Stomach smooth muscle (tissue), 2 donors: ENCODE results near the gene EFCAB6.

Source experiments
- H3K27ac ChIP-seq: one replicate; pipeline ENCODE4 v1.7.0; 2013; ENCODE audit warnings: mild to moderate bottlenecking, low read length, inconsistent platforms
- H3K27me3 ChIP-seq, 2 donors: one replicate each; pipeline ENCODE4 v1.7.0; 2013; ENCODE audit warnings: low read length in 2 of 2; ENCODE audit not compliant: insufficient read depth in 2 of 2, control insufficient read depth in 1 of 2
- H3K36me3 ChIP-seq, 2 donors: one replicate each; pipeline ENCODE4 v1.7.0; 2013; ENCODE audit warnings: low read length in 2 of 2; ENCODE audit not compliant: control insufficient read depth in 2 of 2, insufficient read depth in 2 of 2
- H3K4me1 ChIP-seq: one replicate; pipeline ENCODE4 v1.7.0; 2013; ENCODE audit warnings: low read length; ENCODE audit not compliant: control insufficient read depth, insufficient read depth
- H3K4me3 ChIP-seq, 2 donors: one replicate each; pipeline ENCODE4 v1.7.0; 2013; ENCODE audit warnings: low read length in 2 of 2
- H3K9ac ChIP-seq, 2 donors: one replicate each; pipeline ENCODE4 v1.7.0; 2013; ENCODE audit warnings: low read length in 2 of 2, mild to moderate bottlenecking in 1 of 2
- H3K9me3 ChIP-seq, 2 donors: one replicate each; pipeline ENCODE4 v1.7.0; 2013; ENCODE audit warnings: low read length in 2 of 2; ENCODE audit not compliant: control insufficient read depth in 2 of 2
- donor health status: healthy.
- donor health status: Pancreatic carcinoma.

EFCAB6 gene

DNA sequence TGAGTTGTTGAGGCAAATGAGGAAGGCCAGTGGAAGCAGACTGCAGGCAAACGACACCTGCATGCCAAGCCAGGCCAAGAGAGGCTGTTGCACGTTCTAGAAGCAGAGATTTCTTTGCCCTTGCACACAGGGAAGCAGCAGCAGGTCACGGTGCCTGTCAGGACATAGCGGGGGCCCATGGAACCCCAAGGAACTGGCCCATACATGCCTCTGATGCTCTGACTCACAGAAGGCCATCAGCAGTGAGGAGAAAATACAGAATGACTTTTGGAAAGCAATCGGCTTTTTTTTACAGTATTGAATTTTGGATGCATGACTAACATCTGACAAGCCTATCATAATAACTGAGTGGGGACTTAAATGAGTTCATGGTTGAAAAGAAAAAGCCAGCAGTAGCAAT, 276.4 kb downstream of the EFCAB6 start:
- Histone ChIP-seq H3K36me3 (no peaks in the 10 kb centered on the region), H3K9ac (no peak overlapping the region), H3K9me3 (peaks cover 0 to 6% of the 10 kb centered on the region in 2 donors), H3K4me1 (no peaks in the 10 kb centered on the region), H3K27ac (no peak overlapping the region), H3K27me3 (no peaks in the 10 kb centered on the region), H3K4me3 (no peak overlapping the region)

DNA sequence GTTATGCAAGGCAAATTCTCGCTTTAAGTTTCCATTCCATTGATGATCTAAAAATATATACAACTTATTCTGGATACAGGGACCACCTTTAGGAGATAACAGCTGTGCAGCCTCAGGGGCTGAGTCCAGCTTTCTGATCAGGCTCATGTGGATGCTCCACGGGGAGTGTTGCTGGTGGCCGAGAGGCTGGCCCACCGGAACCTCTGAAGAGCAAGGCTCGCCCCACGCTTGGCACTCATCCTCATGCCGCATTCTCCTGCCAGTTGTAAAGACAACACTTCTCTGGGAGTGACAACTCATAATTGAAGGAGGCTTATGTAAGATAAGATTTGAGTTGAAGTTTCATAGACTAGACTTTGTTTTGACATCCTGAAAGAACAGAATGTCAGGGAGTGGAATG, 276.8 kb downstream of the EFCAB6 start:
- no peaks in the 10 kb centered on the region for H3K36me3 ChIP-seq
- no peak overlapping the region for H3K9ac ChIP-seq
- H3K27ac ChIP-seq, result no peak overlapping the region
- no peaks in the 10 kb centered on the region for H3K27me3 ChIP-seq
- no peaks in the 10 kb centered on the region for H3K4me1 ChIP-seq
- peaks cover 0 to 6% of the 10 kb centered on the region in 2 donors for H3K9me3 ChIP-seq
- H3K4me3 ChIP-seq, result no peak overlapping the region

DNA sequence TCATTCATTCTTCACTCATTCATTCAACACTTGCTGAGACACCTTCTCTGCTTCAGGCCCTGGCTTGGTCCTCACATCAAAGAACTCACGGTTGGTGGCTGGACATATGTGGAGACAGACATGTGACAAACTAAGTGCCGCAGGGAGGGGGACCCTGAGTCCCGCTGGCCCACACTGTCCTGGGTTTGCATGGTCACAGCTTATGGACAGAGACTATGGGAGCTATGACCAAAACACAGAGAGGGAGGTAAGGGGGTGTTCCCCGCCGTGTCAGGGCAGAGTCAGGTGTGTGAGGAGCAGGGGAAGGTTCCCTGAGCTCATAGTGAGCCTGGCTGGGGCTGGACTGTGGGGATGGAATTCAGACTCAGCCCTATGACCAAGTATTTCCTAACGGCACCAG, 277.2 kb downstream of the EFCAB6 start:
- Histone ChIP-seq H3K4me1 (no peaks in the 10 kb centered on the region), H3K27ac (no peak overlapping the region), H3K9ac (no peak overlapping the region), H3K4me3 (no peak overlapping the region), H3K9me3 (peaks cover 0 to 6% of the 10 kb centered on the region in 2 donors), H3K36me3 (no peaks in the 10 kb centered on the region), H3K27me3 (no peaks in the 10 kb centered on the region)

DNA sequence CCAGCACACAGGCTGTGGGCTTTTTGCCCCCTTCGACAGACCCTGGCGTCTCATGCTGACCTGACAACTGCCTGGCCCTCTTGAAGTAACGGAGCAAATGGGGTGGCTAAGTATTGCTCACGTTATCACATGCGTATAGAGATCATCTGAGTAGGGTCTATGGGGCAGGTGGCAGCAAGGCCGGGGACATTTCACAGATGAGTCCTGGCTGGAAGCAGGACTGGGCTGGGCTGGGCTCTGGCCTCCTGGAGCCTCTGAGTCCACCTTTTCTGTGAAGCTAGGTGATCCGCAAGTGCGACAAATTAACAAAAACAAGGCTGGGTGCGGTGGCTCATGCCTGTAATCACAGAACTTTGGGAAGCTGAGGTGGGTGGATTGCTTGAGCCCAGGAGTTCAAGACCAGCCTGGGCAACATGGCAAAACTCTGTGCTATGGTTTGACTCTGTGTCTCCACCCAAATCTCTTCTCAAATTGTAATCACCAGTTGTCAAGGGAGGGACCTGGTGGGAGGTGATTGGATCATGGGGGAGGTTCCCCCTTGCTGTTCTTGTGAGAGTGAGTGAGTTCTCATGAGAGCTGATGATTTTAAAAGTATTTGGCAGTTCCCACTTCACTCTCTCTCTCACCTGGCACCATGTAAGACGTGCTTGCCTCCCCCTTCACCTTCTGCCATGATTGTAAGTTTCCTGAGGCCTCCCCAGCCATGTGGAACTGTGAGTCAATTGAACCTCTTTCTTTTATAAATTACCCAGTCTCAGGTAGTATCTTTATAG, 278.3 kb downstream of the EFCAB6 start:
- Histone ChIP-seq H3K27ac (no peak overlapping the region), H3K4me1 (no peaks in the 10 kb centered on the region), H3K36me3 (no peaks in the 10 kb centered on the region), H3K27me3 (no peaks in the 10 kb centered on the region), H3K9ac (no peak overlapping the region), H3K9me3 (peaks cover 0 to 6% of the 10 kb centered on the region in 2 donors), H3K4me3 (no peak overlapping the region)

DNA sequence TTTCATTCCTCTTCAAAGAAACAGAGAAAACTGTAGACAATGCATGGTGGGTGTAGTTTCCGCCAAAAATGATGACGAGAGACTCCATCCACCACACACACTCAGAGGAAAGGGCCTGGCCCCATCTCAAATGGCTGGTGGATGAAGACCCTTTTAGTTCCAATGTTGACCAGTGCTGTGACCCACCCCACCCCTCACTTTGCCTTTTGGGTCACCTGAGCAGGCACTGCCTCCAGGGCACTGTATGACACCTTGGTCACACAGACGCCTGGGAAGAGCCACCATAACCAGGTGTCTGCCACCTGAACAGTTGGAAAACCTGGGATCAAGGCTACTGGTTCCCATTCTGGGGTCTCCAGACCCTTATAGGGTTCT, 279.0 kb downstream of the EFCAB6 start:
- no peaks in the 10 kb centered on the region for H3K36me3 ChIP-seq
- H3K4me1 ChIP-seq, result no peaks in the 10 kb centered on the region
- no peak overlapping the region for H3K9ac ChIP-seq
- no peak overlapping the region for H3K4me3 ChIP-seq
- H3K9me3 ChIP-seq, result peaks cover 0 to 6% of the 10 kb centered on the region in 2 donors
- no peaks in the 10 kb centered on the region for H3K27me3 ChIP-seq
- no peak overlapping the region for H3K27ac ChIP-seq

DNA sequence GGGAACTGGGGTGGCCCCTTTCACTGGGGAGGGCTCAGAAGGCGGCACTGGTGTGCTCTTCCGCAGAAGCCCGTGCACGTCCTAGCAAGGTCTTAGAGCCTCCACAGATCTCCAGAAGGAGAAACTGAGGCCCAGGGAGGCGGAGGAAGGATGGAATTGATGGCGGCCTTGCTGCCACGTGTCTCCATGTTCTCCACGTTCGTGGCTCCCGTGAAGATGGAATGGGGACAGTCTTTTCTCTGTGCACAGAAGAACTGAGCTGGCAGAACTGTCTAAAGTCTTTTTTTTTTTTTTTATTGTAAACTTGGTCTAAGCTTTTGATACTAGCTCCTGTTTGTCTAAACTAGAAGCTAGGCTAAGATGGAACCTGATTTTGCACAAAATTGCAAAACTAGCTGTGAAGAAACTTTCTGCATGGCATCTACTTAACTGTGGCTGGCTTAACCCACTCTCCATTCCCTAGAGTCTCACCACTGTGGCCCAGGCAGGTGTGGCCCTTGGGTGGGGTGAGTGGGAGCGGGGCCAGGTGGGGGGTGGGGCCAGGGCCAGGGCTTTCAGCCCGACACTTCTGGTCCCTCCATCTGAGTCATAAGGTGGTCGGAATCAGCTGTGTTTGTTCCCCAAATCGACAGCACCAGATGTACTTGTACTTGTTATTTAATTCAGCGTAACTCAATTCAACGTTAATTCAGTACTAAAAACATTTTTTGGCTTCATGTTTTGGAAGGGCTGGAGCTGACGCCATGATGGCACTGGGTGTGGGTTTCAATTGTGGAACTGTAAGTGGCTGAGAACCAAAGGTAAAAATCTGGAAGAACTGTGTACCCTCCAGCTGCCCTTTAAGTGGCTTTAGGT, 279.6 kb downstream of the EFCAB6 start:
- Histone ChIP-seq H3K36me3 (no peaks in the 10 kb centered on the region), H3K9me3 (peaks cover 0 to 6% of the 10 kb centered on the region in 2 donors), H3K4me3 (no peak overlapping the region), H3K4me1 (no peaks in the 10 kb centered on the region), H3K9ac (no peak overlapping the region), H3K27ac (no peak overlapping the region), H3K27me3 (no peaks in the 10 kb centered on the region)

DNA sequence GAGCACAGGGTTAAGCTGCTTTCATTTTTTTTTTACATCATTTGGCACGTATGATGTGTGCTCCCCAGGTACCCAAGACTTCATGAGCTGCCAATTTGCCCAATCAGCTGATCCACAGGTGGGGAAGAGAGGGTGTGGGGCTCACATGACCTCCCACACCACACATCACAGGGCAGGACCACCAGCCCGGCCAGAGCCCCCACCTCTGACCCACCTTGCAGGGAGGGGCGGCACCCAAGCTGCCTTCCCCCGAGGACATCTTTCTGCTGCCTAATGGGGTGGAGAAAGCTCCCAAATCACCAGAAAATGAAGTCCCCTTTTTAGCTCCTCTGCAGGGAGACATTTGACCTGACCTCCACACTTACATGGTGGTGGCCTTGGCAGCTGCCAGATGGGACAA, 280.5 kb downstream of the EFCAB6 start:
- Histone ChIP-seq H3K27ac (no peak overlapping the region), H3K9ac (no peak overlapping the region), H3K4me3 (no peak overlapping the region), H3K4me1 (no peaks in the 10 kb centered on the region), H3K36me3 (no peaks in the 10 kb centered on the region), H3K27me3 (no peaks in the 10 kb centered on the region), H3K9me3 (no peaks in the 10 kb centered on the region)

DNA sequence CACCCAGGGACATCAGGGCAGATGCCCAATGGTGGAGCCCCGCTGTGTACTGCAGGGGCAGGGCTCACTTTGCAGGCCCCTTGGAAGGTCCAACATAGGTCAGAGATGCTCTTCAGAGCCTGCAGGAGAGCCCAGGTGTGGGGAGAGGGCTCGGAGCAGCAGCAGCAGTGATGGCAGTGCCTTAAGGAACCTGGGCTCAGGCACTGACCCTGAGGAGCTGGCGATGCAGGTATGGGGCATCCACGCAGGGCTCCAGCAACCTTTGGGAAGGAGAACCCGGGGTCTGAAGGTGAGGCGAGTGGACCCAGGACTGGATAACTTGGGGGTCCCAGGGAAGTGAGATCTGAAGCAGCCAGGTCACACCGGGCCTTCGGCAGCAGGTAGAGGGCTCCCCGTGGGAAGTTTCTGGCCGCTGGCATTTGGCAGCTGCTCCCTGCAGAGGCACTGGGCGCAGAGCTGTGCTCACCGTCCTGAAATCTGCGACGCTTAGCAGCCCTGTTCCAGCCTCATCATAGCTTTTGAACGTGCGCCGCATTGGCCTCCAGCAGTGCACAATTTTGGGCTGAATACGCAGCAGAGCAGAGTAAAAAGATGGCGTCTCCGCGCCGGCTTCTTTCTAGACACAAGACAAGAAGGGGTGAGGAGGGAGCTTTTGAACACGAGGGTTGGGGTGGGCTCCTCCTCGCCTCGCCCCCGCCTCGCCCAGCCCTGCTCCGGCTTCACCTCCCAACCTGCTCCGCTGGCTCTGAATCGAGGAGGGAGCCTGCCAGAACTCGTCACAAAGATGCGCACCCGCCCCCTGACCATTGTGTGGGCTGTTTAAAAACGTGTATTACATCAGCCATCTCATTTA, 281.5 kb downstream of the EFCAB6 start:
- Histone ChIP-seq H3K9ac (no peak overlapping the region), H3K4me3 (no peak overlapping the region), H3K27ac (no peak overlapping the region)

DNA sequence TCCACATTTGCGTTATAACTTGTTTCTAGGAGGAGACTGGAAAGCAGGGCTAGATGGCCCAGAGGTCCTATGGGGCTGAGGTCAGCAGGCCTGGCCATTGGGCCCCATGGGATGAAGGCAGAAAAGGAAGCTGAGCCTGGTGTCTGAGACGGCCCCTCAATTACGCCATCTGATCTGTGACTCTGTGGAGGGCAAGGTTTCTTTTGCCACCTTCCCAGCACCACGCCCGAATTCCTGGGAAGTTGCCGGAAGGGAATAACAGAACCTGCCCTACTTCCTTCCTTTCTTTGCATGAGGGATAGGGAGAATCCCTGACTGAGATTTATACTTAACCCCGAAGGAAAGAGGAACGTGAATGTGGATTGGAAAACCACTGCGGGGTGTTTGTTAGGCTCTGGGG, 282.2 kb downstream of the EFCAB6 start:
- no peak overlapping the region for H3K4me3 ChIP-seq
- H3K27ac ChIP-seq, result no peak overlapping the region
- H3K36me3 ChIP-seq, result no peaks in the 10 kb centered on the region
- H3K4me1 ChIP-seq, result no peaks in the 10 kb centered on the region
- H3K9ac ChIP-seq, result no peak overlapping the region
- peaks cover 0 to 10% of the 10 kb centered on the region in 2 donors for H3K27me3 ChIP-seq
- H3K9me3 ChIP-seq, result no peaks in the 10 kb centered on the region

More for the DNA sequence above, 281.5 kb downstream of the EFCAB6 start:
- no peaks in the 10 kb centered on the region for H3K9me3 ChIP-seq
- no peaks in the 10 kb centered on the region for H3K4me1 ChIP-seq
- peaks cover 0 to 6% of the 10 kb centered on the region in 2 donors for H3K27me3 ChIP-seq
- no peaks in the 10 kb centered on the region for H3K36me3 ChIP-seq

DNA sequence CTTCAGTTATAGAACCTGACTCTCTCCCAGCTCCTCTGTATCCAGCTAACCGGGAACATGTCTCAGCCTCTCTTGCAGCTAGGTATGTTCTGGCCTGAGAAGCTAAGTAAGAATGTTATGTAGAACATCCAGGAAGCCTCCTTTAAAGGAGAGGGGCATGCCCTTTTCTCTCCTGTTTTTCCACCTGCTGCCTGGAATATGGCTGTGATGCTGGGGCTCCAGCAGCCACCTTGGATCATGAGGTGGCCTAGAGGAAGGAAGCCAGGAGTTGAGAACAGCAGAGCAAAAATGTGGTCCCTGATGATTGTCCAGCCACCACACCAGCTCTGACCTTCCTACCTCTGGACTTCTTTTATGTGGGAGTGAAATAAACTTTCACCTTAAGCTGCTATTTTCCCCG, 282.6 kb downstream of the EFCAB6 start:
- H3K4me3 ChIP-seq, result no peak overlapping the region
- H3K27me3 ChIP-seq, result peaks cover 0 to 10% of the 10 kb centered on the region in 2 donors
- no peak overlapping the region for H3K27ac ChIP-seq
- H3K36me3 ChIP-seq, result no peaks in the 10 kb centered on the region
- no peaks in the 10 kb centered on the region for H3K9me3 ChIP-seq
- no peak overlapping the region for H3K9ac ChIP-seq
- no peaks in the 10 kb centered on the region for H3K4me1 ChIP-seq
